ENCODE data around the gene NOS1AP. TPM values are rescaled to one million over a fixed set of nuclear protein-coding genes. Genes with fewer than 3 reads are reported as not detected.

NOS1AP gene
- total RNA-seq, 1 experiment from 2014 or later = 0.98 TPM

DNA sequence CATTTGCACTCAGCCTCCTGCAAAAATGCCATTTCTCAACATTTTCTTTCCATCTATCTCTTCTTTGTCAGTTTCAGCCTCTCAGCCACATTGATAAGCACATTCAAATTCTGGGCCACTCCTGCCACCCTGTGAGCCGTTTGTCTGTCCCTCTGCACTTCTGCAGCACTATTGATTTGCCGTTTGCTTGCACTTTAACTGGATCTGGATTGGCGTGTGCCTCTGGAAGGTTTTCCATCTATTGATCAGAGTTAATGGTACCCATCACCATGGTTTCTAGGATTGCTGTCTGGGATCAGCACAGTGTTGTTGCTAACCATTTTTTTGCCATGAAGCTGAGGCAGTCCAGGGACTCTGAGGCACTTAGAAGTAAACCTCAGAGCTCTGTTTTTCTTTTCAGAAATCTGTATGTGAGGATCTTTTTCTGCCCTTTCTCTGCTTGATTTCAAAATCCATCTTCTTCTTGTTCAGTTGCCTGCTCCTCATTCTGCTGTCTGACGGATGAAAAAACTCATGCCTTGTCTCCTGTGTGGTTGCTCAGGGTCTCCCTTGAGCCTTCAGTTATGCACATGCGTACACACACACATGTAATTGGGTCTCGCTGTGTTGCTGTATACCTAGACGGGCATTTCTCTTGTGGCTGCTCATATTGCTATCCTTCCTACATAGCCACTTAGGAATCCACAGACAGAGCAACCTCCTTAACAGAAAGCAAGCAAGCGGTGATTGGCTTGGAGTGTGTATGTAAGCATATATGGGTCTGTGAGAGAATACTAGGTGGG, 67.9 kb downstream of the NOS1AP start:
- no peak for DNase-seq (ENCODE audit: low read depth)

DNA sequence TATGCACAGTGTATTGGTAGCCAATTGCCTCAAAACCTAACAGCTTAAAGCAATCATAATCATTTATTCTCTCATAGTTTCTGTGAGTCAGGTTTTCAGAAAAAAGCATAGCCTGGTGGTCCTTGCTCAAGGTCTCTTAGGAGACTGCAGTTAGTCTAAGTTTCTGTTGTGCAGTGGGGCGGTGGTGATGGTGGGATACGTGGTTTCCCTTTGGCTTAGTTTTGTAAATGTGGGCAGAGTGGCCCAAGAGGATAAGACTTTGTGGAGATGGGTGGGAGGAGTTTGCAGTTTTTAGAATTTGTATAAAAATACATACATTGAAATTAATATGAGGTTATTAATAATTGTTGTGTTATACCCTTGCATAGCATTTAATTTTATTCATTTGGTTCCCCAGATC, 68.6 kb downstream of the NOS1AP start:
- DNase-seq (ENCODE audit: low read depth) = no peak

DNA sequence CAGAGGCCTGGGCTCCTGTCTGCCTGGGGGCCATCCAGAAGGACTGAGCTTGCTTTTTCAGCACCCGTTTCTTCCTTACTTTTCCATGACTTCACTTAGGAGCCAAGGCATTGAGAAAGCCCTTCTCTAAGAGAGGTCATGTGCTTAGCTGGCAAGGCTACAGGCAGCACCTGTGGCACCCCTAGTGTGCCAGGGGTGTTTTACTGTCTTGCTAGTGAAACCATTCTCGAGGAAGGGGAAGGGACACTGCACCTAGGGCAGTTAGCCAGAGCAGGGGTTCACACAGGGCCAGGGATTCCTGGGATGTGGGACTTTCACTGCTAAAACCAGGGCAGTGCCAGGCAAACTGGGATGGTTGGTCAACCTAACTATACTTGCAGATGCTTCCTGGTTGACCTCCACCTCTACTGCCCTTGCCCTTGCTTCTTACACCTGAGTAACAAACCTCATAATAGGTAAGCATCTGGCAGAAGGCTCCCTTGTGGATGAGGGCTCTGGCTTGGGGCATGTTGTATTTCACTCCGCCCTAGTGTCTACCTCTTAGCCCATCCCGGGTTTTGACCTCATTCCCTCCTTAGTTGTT, 69.2 kb downstream of the NOS1AP start:
- DNase-seq (ENCODE audit: low read depth) = no peak

DNA sequence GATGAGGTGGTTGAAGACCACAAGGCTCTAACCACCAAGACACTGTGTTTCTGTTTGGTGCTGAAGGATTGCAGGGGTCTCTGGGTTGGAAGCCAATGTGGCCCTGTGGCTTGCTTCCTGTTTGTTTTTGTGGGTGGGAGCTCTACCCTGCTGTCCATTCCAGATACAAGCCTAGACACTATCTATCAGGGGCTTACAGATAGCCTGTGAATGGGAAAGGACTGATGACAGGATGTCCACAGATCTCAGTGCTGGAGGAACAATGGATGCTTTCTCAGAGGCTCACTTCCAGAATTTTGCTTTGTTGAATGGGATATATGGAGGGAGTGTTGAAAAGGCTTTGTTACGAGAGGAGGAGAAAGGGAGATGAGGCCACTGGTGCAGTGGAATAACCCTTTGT, 69.7 kb downstream of the NOS1AP start:
- DNase-seq (ENCODE audit: low read depth) = no peak

- DNase-seq (ENCODE audit: low read depth) = peak; percentile 39
Observed at GRCh38 chr1:162141281-162142054, 72.0 kb downstream of the NOS1AP start.

DNA sequence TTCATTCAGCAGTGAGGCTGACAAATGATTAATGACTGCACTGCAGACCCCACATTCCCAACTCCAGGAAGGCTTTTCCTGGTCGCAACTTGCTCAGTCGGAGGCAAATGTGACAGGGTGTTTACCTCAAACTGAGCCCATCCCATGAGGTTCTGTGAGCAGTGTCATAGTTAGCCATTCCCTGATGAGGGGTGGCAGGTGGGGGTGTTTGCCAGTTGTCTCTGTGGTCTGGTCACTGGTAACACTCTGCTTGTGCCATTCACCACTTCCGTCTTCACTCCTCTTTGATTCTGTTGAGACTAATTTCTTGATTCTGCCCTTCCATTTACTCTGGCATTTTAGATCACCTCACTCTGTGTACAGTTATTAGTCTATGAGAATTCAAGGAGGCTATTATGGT, 73.5 kb downstream of the NOS1AP start:
- DNase-seq (ENCODE audit: low read depth) = peak; percentile 65

DNA sequence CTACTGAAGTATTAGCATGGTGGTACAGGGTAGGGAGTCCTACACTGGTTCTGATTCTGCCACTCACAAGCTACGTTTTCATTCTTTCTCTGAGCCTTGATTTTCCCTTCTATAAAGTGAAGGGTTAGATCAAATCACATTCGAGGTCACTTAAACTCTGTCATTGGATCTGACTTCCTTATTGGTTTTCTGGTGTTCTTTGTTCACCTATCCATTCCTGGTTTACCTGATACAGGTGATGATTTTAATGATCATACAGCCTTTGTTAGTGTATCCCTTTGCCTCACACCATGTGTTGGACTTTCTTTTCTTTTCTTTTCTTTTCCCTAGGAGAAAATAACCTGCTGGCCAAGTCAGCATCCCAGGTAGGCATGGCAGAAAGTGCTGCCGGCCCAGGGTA, 74.8 kb downstream of the NOS1AP start:
- DNase-seq (ENCODE audit: low read depth) = no peak

DNA sequence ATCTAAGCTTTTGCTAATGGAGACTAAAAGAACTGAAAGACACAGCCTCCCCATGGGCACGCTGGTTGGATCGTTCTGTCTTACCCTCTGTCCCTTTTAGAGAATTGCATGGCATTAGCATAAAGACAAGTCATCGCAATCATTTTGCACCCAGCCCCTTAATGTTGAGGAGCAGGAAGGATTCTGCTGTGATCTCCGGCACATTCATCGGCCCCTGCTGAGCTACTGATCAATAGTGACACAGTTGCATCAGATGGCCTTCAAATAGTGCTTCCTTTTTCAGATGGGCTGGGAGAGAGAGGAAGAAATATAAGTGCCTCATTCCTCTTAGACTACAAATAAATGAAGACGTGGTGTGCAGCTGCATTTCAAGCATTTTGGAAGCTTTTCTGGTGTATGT, 75.4 kb downstream of the NOS1AP start:
- DNase-seq (ENCODE audit: low read depth) = no peak

- DNase-seq (ENCODE audit: low read depth) = no peak
Observed at GRCh38 chr1:162145280-162145965, 75.9 kb downstream of the NOS1AP start.

DNA sequence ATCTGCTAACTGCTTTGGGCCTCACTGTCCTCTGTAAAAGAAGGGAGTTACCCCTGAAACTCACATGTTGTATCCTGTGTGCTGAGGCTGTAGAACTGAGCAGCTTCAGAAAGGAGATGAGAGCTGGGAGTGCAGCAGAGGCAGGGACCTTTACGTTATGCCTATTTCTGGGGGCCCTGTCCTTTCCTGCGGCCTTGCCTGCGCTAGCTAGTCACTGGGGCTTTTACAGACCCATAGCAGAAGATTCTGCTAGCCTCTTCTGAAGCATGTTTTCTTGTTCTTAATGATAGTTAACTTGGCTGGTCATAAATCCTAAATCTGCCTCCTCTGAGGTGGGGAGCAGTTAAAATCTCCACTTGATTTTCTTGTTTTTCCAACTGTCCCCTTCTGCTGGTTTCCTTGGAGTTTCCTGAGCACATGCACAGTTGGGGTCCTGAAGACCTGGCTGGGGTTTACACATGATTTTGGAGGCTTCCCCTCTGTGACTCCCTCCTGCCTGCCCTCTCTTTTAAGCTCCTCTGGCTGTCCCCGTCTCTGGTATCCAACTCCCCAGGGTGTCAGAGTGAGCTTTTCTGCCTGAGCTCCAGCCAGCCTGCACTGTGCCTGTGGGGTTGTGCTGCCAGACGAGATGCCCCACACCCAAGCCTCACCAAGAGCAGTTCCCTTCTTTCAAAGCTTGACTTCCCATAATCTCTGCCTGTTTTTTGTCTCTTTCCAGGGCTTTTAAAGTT, 76.6 kb downstream of the NOS1AP start:
- no peak for DNase-seq (ENCODE audit: low read depth)

- no peak for DNase-seq (ENCODE audit: low read depth)
Observed at GRCh38 chr1:162147760-162148159, 78.3 kb downstream of the NOS1AP start.

DNA sequence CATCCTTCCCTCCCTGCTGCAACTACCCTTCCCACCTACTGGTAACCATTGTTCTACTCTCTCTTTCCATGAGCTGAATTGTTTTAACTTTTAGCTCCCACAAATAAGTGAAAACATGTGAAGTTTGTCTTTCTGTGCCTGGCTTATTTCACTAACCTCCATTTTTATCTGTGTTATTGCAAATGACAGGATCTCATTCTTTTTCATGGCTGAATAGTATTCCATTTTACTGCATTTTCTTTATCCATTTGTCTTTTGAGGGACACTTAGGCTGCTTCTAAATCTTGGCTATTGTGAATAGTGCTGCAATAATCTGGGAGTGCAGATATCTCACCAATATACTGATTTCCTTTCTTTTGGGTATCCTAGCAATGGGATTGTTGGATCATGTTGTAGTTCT, 80.6 kb downstream of the NOS1AP start:
- DNase-seq (ENCODE audit: low read depth) = no peak

GRCh38 chr1:162151900-162152829, 82.7 kb downstream of the NOS1AP start:
- no peak for DNase-seq (ENCODE audit: low read depth)

DNA sequence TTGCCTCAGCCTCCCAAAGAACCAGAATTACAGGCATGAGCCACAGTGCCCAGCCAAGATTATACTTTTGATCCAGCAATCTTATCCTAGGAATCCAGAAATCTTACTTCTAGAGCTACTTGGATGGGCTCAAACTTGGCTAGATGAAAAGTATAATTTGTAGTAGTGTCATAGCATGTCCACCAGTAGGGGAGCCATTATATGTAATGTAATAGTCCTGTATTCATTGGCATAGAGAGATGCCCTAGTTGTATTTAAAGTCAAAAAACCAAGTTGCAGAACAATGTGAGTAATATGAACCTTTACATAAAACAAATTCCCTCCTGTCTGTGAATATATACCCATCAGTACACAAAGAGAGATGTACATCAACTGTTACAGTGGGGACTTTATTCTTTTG, 83.9 kb downstream of the NOS1AP start:
- DNase-seq (ENCODE audit: low read depth) = no peak

GRCh38 chr1:162157469-162157868, 88.0 kb downstream of the NOS1AP start:
- no peak for DNase-seq (ENCODE audit: low read depth)

- no peak for DNase-seq (ENCODE audit: low read depth)
Observed at GRCh38 chr1:162158624-162159271, 89.3 kb downstream of the NOS1AP start.

DNA sequence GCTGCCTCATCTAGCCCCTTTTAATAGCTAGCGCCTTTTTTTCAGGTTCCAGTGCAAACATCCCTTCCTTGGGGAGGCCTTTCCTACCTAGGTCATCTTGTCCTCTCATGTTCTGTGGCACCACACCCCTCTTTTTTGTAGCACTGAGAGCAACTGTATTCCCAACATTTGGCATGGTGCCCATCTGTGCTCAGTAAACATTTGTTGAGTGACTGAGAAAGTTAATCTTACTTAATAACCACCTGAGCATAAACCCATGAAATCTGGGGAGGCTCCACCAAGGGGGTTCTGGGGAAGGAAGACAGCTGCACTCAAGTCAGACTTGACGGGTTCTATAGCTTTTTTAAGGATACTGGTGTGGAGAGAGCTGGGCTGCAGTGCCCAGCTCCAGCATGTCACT, 90.0 kb downstream of the NOS1AP start:
- no peak for DNase-seq (ENCODE audit: low read depth)

DNA sequence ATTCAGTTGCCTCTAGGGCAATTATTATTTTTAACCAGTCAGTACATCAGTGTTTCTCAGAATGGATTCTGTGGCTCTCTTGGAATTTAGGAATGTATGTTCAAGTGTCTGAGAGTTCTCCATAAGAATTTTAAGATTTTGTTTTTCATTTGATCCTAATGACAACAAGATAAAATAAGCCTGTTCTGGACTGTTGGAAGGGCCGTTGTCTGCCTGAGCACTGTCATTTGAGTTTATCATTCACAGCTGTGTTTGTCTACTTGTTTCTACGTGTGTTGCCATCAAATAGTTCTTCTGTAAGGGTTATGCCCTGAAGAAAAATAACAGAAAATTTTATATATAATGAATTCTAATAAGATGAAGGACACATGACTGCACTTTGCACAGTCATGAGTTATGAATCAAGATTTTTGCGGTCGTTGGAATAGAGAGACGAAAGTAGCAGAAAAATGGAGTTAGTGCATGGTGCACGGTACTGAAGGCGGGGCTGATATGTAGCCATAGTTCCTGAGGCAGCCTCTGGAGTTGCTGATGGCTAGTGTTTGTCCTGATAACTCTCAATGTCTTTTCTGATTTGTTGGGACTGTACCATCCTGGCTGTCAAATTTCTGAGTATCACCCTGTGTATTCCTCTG, 92.5 kb downstream of the NOS1AP start:
- DNase-seq (ENCODE audit: low read depth) = no peak

GRCh38 chr1:162165528-162165927, 96.0 kb downstream of the NOS1AP start:
- no peak for DNase-seq (ENCODE audit: low read depth)

Measured in LHCN-M2 (cell line).